NCI-H2029 treated with DMSO at 0.1 percent for 48 hours (cell line): ENCODE results near the gene DUSP1.
"Not testable (repeated sequence)": the region's sequence is repeated elsewhere in the genome, so short reads cannot be mapped to it uniquely, and the experiment has no call there.

ENCODE experiments used
- DNase-seq: peaks from one replicate; lab custom pipeline; 2025; lab: John Stamatoyannopoulos, UW

Gene DUSP1

GRCh38 chr5:172797771-172798191 is 26.8 kb upstream of the DUSP1 start:
- no peak for DNase-seq

GRCh38 chr5:172796306-172796705 is 25.3 kb upstream of the DUSP1 start:
- DNase-seq, result no peak

DNA sequence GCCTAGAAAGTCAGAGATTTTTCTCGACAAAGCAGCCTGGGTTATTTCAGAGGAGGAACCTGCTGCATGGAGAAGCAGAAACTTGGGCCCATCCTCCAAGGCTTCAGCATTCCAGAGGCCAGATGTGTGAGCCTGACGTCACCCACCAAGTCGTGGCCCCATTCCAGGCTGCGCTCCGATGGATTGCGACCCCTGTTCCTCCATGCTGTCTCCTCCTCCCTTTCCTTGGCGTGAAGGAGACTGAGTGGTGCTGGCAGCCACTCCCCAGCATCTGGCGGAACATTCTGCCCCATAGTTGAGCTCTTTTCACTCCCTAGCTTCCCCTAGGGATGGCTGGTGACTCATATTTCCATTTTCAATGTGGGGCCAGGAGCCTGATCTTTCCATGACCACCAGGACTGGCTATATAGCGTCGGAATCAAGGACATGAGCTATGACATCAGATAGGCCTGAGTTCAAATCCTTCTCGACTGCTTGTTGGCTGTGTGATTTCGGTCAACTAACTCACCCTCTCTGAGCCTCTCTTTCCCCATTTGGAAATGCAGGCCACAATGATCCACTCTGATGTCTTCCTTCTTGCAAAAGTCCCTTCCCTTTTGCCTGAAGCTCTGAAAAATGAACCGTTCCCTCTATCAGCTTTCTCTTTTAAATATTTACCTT is 24.5 kb upstream of the DUSP1 start:
- DNase-seq, result no peak

DNA sequence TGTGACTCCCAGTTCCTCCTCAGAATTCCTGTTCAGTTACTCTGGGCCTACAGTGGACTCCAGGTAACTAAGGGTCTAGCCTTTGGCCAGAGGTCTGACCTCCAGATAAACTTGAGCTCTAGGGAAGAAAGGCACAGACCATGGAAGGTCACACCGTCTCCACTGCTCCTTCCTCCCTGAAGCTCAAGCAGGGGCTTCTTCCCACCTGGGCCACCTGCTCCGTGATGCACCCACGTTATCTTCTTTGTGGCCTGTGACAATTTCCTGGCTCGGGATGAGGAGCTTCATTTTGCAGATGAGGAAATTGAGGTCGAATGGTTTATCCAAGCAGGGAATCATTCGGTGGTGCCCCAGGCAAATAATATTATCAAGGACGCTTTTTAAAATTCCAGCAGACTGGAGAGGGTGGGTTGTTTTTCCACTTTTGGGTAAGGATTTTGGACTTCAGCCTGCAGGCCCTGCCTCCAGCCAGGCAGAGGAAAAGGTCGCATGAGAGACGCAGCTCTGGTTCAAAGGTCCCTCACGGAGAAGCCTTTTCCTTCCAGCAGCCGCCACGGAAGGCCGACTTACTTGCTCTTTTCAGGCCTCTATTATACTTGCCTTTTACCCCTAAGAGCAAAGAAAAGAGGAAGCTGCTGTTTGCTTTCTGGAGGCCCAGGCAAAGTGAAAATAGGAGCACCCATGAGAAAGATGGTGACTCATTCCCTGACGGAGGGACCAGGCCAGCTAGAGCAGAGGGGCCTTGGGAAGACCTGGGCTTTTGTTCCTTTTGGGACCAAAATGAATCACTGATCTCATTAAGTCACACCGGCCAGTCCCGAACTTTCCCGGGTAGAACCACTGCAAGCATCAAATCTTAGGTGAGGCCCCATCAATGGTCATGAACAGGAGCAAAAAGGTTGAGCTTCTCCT is 22.8 kb upstream of the DUSP1 start:
- no peak for DNase-seq

GRCh38 chr5:172792701-172793570 is 21.9 kb upstream of the DUSP1 start:
- DNase-seq, result no peak

- no peak for DNase-seq
These were observed 20.9 kb upstream of the DUSP1 start for GRCh38 chr5:172791726-172792445.

- no peak for DNase-seq
These were observed 20.3 kb upstream of the DUSP1 start for GRCh38 chr5:172791286-172791685.

DNA sequence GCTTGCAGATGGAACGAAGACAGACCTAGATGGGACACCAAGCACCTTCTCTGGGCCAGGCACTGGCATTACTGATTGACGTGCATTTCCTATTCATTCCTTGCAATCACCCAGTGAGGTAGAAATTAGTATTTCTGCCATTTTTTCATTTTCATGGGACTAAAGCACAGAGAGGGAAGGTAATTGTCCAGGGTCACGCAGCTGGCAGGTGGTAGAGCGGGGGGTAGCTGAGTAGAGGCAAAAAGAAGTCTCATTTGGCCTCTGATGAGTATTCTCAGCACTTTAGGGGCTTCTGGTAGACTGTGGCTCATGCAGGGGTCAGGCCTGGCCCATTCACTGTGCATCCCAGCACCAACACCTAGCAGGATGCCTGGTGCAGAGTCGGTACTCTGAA is 19.5 kb upstream of the DUSP1 start:
- DNase-seq, result no peak

- DNase-seq, result no peak
These were observed 18.9 kb upstream of the DUSP1 start for GRCh38 chr5:172789687-172790495.

- DNase-seq, result no peak
These were observed 18.0 kb upstream of the DUSP1 start for GRCh38 chr5:172788771-172789686.

DNA sequence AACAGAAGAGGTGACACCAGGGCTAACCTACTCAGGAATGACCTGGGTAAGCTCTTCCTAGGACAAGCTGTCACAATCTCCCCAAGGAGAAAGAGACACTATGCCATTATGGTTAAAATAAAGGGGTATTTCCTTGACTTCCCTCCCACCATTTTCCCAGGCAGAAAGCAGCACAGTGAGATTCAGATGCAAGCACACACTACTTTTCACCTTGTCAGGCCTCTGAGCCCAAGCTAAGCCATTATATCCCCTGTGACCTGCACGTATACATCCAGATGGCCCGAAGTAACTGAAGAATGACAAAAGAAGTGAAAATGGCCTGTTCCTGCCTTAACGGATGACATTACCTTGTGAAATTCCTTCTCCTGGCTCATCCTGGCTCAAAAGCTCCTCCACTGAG is 16.5 kb upstream of the DUSP1 start:
- DNase-seq, result not testable (repeated sequence)

GRCh38 chr5:172786736-172787462 is 15.9 kb upstream of the DUSP1 start:
- DNase-seq, result no peak

- DNase-seq, result no peak
These were observed 14.6 kb upstream of the DUSP1 start for GRCh38 chr5:172785429-172786088.

DNA sequence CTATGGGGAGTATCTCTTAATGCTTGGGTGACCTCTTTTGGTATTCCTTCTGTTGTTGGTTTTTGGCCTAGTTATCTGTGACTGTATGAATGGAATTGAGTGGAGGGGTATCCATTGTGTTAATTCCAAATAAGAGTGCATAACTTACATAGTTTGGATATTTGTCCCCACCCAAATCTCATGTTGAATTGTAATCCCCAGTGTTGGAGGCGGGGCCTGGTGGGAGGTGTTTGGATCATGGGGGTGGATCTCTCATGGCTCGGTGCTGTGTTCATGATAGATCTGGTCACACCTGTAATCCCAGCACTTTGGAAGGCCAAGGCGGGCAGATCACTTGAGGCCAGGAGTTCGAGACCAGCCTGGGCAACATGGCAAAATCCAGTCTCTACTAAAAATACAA is 13.2 kb upstream of the DUSP1 start:
- DNase-seq, result not testable (repeated sequence)

DNA sequence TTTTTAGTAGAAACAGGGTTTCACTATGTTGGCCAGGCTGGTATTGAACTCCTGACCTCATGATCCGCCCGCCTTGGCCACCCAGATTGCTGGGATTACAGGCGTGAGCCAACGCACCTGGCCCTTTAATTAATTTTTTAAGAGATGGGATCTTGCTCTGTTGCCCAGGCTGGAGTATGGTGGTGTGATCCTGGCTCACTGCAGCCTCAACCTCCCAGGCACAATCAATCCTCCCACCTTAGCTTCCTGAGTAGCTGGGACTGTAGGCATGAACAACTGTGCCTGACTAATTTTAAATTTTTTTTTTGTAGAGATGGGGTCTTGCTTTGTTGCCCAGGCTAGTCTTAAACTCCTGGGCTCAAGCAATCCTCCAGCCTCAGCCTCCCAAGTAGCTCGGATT is 12.3 kb upstream of the DUSP1 start:
- DNase-seq, result not testable (repeated sequence)

DNA sequence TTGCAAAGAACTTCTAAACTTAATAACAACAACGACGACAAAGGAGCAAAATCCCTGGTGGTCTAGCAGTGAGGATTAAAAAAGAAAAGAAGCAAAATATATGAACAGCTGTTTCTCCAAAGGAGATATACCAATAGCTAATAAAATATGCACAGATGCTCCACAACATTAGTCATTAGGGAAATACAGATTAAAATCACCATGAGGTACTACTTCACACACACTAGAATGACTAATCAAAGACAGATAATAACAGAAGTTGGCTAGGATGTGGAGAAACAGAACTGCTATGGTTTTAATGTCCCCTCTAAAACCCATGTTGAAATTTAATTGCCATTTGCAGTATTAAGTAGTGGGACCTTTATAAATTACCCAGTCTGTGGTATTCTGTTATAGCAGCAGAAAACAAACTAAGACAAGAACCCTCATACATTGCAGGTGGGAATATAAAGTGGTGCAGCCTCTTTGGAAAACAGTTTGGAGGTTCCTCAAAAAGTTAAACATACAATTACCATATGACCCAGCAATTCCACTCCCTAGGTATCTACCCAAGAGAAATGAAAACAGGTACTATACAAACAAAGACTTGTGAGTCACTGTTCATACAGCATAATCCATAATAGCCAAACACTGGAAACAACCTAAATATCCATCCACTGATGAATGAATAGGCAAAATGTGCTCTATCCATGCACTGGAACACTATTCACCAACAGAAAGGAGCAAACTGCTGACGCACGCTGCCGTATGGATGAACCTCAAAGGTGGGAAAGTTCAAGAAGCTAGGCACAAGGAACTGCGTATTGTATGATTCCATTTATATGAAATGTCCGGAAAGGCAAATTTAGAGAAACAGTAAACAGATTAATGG is 11.4 kb upstream of the DUSP1 start:
- no peak for DNase-seq

- no peak for DNase-seq
These were observed 8.8 kb upstream of the DUSP1 start for GRCh38 chr5:172779691-172780341.
